ENCODE results near the gene KCNH3.

KCNH3 gene

GRCh38 chr12:49564686-49565405 lies 26.0 kb downstream of the KCNH3 start:
- Histone ChIP-seq H3K9ac (ENCODE audit: low read depth, low read length, poor library complexity, severe bottlenecking) (peak overlapping the region; percentile 97), H3K27me3 (ENCODE audit: insufficient read depth, low read length, poor library complexity, severe bottlenecking) (no peaks in the 10 kb centered on the region), H3K79me2 (ENCODE audit: insufficient read depth, low read length) (peaks cover 46% of the 10 kb centered on the region), H2AFZ (ENCODE audit: low read length) (no peak overlapping the region), H3K36me3 (ENCODE audit: insufficient read depth, low read length) (peaks cover 29% of the 10 kb centered on the region), H3K9me3 (ENCODE audit: insufficient read depth, low read depth, low read length) (no peaks in the 10 kb centered on the region), H3K9me2 (replicated peaks; ENCODE audit: low read depth, low read length) (no peaks in the 10 kb centered on the region), H3K4me3 (ENCODE audit: low read length, poor library complexity, severe bottlenecking) (peak overlapping the region; percentile 100), H3K4me1 (ENCODE audit: insufficient read depth, low read length, poor library complexity, severe bottlenecking) (peaks cover 44% of the 10 kb centered on the region), H3K4me2 (ENCODE audit: low read depth, low read length, poor library complexity, severe bottlenecking) (peak overlapping the region; percentile 100), H4K20me1 (ENCODE audit: insufficient read depth, low read length, poor library complexity, severe bottlenecking) (peaks cover 24% of the 10 kb centered on the region), H3F3A (ENCODE audit: low read depth) (no peaks in the 10 kb centered on the region)
- TF ChIP-seq, protein P1, sequence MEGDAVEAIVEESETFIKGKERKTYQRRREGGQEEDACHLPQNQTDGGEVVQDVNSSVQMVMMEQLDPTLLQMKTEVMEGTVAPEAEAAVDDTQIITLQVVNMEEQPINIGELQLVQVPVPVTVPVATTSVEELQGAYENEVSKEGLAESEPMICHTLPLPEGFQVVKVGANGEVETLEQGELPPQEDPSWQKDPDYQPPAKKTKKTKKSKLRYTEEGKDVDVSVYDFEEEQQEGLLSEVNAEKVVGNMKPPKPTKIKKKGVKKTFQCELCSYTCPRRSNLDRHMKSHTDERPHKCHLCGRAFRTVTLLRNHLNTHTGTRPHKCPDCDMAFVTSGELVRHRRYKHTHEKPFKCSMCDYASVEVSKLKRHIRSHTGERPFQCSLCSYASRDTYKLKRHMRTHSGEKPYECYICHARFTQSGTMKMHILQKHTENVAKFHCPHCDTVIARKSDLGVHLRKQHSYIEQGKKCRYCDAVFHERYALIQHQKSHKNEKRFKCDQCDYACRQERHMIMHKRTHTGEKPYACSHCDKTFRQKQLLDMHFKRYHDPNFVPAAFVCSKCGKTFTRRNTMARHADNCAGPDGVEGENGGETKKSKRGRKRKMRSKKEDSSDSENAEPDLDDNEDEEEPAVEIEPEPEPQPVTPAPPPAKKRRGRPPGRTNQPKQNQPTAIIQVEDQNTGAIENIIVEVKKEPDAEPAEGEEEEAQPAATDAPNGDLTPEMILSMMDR (conservative IDR thresholded peaks at IDR 0.05; ENCODE audit: low read length): no peak; the same call in 1 of the 2 replicates
- no peak for TF ChIP-seq EZH2phosphoT487 (IDR thresholded peaks at IDR 0.05; ENCODE audit: borderline replicate concordance)

DNA sequence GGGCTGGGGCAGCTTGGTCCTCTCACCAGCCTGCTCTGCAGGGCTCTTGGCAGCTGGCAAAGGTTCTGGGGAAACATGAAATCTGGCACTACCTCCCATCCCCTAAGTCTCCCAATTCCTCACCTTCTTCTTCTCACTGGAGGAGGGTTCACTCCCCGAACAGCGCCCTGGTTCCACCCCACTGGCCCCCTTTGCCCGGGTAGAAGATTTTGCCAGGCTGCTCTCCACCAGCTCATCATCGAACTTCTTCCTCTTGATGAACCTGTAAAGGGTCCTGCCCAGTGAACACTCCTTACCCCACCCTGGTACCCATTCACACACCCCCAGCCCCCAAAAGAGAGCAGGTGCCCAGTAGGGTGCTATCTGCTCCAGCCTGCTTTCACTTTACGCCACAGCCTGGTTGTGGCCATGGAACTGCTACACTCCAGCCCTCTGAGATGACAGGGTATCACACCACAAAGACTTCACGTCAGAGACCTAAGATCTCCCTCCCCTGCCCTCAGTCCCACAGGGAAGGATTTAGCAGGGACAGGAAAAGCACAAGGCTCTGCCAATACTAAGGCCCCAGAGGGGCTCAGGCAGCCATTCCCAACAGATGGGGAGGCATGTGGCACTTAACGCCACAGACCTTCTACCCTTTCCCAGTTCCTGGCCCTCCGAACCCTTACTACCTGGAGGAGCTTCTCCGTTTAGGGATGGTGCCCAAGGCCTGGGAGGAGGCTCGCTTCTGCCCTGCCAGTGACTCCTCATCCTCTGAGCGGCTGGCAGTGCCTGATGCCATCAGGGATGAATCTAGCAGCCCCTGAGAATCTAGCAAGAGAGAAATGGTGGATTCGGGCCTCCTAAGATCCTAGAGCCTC lies 26.8 kb downstream of the KCNH3 start:
- H4K20me1 ChIP-seq (ENCODE audit: insufficient read depth, low read length, poor library complexity, severe bottlenecking): peaks cover 24% of the 10 kb centered on the region
- peaks cover 53% of the 10 kb centered on the region for H3K79me2 ChIP-seq (ENCODE audit: insufficient read depth, low read length)
- no peaks in the 10 kb centered on the region for H3F3A ChIP-seq (ENCODE audit: low read depth)
- no peaks in the 10 kb centered on the region for H3K27me3 ChIP-seq (ENCODE audit: insufficient read depth, low read length, poor library complexity, severe bottlenecking)
- H3K36me3 ChIP-seq (ENCODE audit: insufficient read depth, low read length): peaks cover 22% of the 10 kb centered on the region
- peaks cover 49% of the 10 kb centered on the region for H3K4me1 ChIP-seq (ENCODE audit: insufficient read depth, low read length, poor library complexity, severe bottlenecking)
- H3K9me2 ChIP-seq (replicated peaks; ENCODE audit: low read depth, low read length): no peaks in the 10 kb centered on the region
- H3K9me3 ChIP-seq (ENCODE audit: insufficient read depth, low read depth, low read length): no peaks in the 10 kb centered on the region
- peak overlapping the region; percentile 97 for H3K9ac ChIP-seq (ENCODE audit: low read depth, low read length, poor library complexity, severe bottlenecking)
- TF ChIP-seq, protein P1 (conservative IDR thresholded peaks at IDR 0.05; ENCODE audit: low read length): no peak; the same call in 1 of the 2 replicates
- H3K4me2 ChIP-seq (ENCODE audit: low read depth, low read length, poor library complexity, severe bottlenecking): peak overlapping the region; percentile 100
- no peak overlapping the region for H2AFZ ChIP-seq (ENCODE audit: low read length)
- peak overlapping the region; percentile 100 for H3K4me3 ChIP-seq (ENCODE audit: low read length, poor library complexity, severe bottlenecking)

- Histone ChIP-seq H3K4me3 (ENCODE audit: low read length, poor library complexity, severe bottlenecking) (peak overlapping the region; percentile 100), H3K79me2 (ENCODE audit: insufficient read depth, low read length) (peaks cover 59% of the 10 kb centered on the region), H3K4me1 (ENCODE audit: insufficient read depth, low read length, poor library complexity, severe bottlenecking) (peaks cover 55% of the 10 kb centered on the region), H3K9ac (ENCODE audit: low read depth, low read length, poor library complexity, severe bottlenecking) (peak overlapping the region; percentile 97), H3K4me2 (ENCODE audit: low read depth, low read length, poor library complexity, severe bottlenecking) (peak overlapping the region; percentile 100), H4K20me1 (ENCODE audit: insufficient read depth, low read length, poor library complexity, severe bottlenecking) (peaks cover 24% of the 10 kb centered on the region), H2AFZ (ENCODE audit: low read length) (no peak overlapping the region), H3F3A (ENCODE audit: low read depth) (no peaks in the 10 kb centered on the region), H3K27me3 (ENCODE audit: insufficient read depth, low read length, poor library complexity, severe bottlenecking) (no peaks in the 10 kb centered on the region), H3K9me2 (replicated peaks; ENCODE audit: low read depth, low read length) (no peaks in the 10 kb centered on the region), H3K36me3 (ENCODE audit: insufficient read depth, low read length) (peaks cover 21% of the 10 kb centered on the region), H3K9me3 (ENCODE audit: insufficient read depth, low read depth, low read length) (no peaks in the 10 kb centered on the region)
- TF ChIP-seq EZH2phosphoT487 (IDR thresholded peaks at IDR 0.05; ENCODE audit: borderline replicate concordance): no peak
- TF ChIP-seq, protein P1 (conservative IDR thresholded peaks at IDR 0.05; ENCODE audit: low read length): no peak
Measured at GRCh38 chr12:49566361-49566760, 27.5 kb downstream of the KCNH3 start.
